ENCODE results near the gene C9orf85. TPM values are rescaled to one million over a fixed set of nuclear protein-coding genes. Genes with fewer than 3 reads are reported as not detected.
"Not testable (repeated sequence)": the region's sequence is repeated elsewhere in the genome, so short reads cannot be mapped to it uniquely, and the experiment has no call there.

Gene C9orf85
- total and polyA plus RNA-seq, 2 experiments from 2014 or later: 12.2 to 20.3 TPM

DNA sequence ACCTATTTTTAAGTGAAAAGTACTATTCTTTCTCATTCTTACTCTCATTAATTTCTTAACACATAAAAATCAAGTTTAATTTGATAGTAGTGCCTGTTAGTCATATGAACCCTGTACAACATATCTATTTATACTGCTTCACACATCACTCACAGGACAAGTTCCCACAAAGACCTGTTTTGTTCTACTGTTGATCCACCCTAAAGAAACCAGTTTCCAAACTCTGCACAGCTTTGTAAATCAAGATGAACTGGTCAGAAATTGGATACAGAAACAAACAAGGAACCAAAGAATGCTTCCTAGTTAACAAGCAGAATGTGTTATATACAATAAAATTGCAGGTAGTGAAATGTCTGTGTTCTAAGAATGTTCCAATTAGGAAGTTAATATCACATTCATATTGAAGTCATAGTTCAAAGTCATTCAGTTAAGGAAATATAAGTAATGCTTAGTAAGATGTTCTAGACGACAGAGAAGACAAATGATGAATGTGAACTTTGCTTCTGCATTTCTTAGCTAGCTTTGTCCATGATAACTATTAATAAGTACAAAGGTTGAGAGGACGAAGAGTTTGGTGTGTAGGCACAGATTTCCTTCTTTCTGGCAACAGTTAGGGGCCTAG is 33.4 kb downstream of the C9orf85 start:
- WGBS (ENCODE audit: low lambda C conversion rate, missing lambda C conversion rate): 61% methylated on average over 2 of the region's 2 CpGs
- Histone ChIP-seq H3K36me3 (replicated peaks; ENCODE audit: insufficient read depth, low read depth) (no peaks in the 10 kb centered on the region), H2AFZ (no peak overlapping the region), H3K4me1 (ENCODE audit: insufficient read depth) (peaks cover 12% of the 10 kb centered on the region), H4K20me1 (ENCODE audit: insufficient read depth, poor library complexity, severe bottlenecking) (no peaks in the 10 kb centered on the region), H3K27me3 (no peaks in the 10 kb centered on the region), H3K27ac (peak overlapping the region; percentile 45), H3K9me2 (replicated peaks; ENCODE audit: insufficient read depth) (no peaks in the 10 kb centered on the region), H3K4me3 (no peak overlapping the region), H3K9me3 (ENCODE audit: low read depth) (no peaks in the 10 kb centered on the region), H3K4me2 (peak overlapping the region; percentile 19), H3K79me2 (peaks cover 35% of the 10 kb centered on the region)
- TF ChIP-seq, protein P1, sequence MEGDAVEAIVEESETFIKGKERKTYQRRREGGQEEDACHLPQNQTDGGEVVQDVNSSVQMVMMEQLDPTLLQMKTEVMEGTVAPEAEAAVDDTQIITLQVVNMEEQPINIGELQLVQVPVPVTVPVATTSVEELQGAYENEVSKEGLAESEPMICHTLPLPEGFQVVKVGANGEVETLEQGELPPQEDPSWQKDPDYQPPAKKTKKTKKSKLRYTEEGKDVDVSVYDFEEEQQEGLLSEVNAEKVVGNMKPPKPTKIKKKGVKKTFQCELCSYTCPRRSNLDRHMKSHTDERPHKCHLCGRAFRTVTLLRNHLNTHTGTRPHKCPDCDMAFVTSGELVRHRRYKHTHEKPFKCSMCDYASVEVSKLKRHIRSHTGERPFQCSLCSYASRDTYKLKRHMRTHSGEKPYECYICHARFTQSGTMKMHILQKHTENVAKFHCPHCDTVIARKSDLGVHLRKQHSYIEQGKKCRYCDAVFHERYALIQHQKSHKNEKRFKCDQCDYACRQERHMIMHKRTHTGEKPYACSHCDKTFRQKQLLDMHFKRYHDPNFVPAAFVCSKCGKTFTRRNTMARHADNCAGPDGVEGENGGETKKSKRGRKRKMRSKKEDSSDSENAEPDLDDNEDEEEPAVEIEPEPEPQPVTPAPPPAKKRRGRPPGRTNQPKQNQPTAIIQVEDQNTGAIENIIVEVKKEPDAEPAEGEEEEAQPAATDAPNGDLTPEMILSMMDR (IDR thresholded peaks at IDR 0.05; ENCODE audit: poor library complexity): no peak
- no peak for TF ChIP-seq EZH2phosphoT487 (IDR thresholded peaks at IDR 0.05; ENCODE audit: low read depth, severe bottlenecking, unreplicated experiment)
- no peak for TF ChIP-seq EZH2 (IDR thresholded peaks at IDR 0.05; ENCODE audit: borderline replicate concordance)
- no peak for DNase-seq (ENCODE audit: low spot score)

DNA sequence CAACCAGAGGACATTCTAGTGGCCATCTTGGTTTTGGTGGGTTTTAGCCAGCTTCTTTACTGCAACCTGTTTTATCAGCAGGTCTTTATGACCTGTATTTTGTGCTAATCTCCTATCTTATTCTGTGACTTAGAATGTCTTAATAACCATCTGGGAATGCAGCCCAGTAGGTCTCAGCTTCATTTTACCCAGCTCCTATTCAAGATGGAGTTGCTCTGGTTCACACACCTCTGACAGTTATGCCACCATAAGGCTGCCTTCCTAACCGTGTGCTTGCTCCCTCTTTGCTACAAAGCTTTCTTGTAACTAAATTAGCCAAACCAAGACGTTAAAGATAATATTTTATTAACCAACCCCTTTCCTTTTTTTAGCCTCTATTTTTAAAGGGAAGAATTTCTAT is 43.2 kb downstream of the C9orf85 start:
- H3K36me3 ChIP-seq (replicated peaks; ENCODE audit: insufficient read depth, low read depth); H4K20me1 ChIP-seq (ENCODE audit: insufficient read depth, poor library complexity, severe bottlenecking); H3K4me1 ChIP-seq (ENCODE audit: insufficient read depth); H3K4me3 ChIP-seq; H3K9me3 ChIP-seq (ENCODE audit: low read depth); H2AFZ ChIP-seq; DNase-seq (ENCODE audit: low spot score); H3K27me3 ChIP-seq; H3K9me2 ChIP-seq (replicated peaks; ENCODE audit: insufficient read depth); H3K4me2 ChIP-seq; H3K27ac ChIP-seq; H3K79me2 ChIP-seq: not testable (repeated sequence)
- 92% methylated on average over 2 of the region's 2 CpGs for WGBS (ENCODE audit: low lambda C conversion rate, missing lambda C conversion rate)

DNA sequence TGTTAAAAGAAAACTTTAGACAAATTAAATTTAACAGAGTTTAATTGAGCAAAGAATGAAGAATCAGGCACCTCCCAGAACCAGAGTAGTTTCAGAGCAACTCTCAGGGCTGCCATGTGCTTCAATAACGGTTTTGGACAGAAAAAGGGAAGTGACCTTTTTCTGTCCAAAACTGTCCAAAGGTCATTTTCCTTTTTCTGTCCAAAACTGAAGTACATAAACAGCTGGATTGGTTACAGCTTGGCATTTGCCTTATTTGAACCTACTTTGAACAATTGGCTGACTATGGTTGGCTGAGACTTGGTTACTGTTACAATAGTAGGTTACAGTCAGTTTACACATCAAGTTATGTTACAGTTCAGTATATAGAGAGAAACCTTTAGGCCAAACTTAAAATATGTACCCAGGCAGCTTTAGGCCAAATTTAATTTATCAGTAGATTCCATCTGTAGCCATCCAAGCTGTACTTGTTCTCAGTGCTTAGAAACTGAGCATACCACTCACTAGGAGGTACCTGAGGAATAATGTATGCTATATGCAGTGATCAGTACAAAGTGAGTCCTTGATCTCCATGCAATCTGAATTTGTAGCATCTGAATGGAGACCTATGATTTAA is 44.0 kb downstream of the C9orf85 start:
- TF ChIP-seq EZH2phosphoT487 (IDR thresholded peaks at IDR 0.05; ENCODE audit: low read depth, severe bottlenecking, unreplicated experiment): no peak
- TF ChIP-seq, protein P1 (IDR thresholded peaks at IDR 0.05; ENCODE audit: poor library complexity): no peak
- WGBS (ENCODE audit: low lambda C conversion rate, missing lambda C conversion rate): 87% methylated on average over 1 of the region's 1 CpG

DNA sequence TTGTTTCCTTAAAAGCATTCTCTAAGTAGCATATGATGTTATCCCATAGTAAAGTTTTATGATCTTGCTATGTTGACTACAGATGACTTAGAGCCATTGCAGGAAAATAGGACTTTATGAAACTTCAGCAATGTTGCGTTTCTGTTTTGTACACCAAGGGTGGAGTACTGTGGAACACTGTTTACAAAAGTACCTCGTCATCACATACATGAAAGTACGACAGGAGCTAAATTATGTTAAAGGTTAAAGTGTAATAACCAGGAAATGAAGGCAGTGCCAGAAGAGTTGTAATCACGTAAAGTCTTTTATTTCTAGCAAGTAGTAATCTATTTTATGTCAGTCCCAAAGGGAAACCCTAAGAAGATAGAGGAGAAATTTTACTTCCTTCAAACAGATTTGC is 50.9 kb downstream of the C9orf85 start:
- Histone ChIP-seq H3K27me3 (no peaks in the 10 kb centered on the region), H3K9me2 (replicated peaks; ENCODE audit: insufficient read depth) (no peaks in the 10 kb centered on the region), H3K4me2 (no peak overlapping the region), H2AFZ (no peak overlapping the region), H3K36me3 (replicated peaks; ENCODE audit: insufficient read depth, low read depth) (no peaks in the 10 kb centered on the region), H4K20me1 (ENCODE audit: insufficient read depth, poor library complexity, severe bottlenecking) (no peaks in the 10 kb centered on the region), H3K27ac (peak overlapping the region; percentile 87), H3K4me1 (ENCODE audit: insufficient read depth) (peaks cover 4% of the 10 kb centered on the region), H3K79me2 (no peaks in the 10 kb centered on the region), H3K9me3 (ENCODE audit: low read depth) (no peaks in the 10 kb centered on the region), H3K4me3 (no peak overlapping the region)
- 70% methylated on average over 4 of the region's 4 CpGs for WGBS (ENCODE audit: low lambda C conversion rate, missing lambda C conversion rate)
- peak; percentile 37 for DNase-seq (ENCODE audit: low spot score)
- TF ChIP-seq EZH2 (IDR thresholded peaks at IDR 0.05; ENCODE audit: borderline replicate concordance): no peak
- TF ChIP-seq EZH2phosphoT487 (IDR thresholded peaks at IDR 0.05; ENCODE audit: low read depth, severe bottlenecking, unreplicated experiment): no peak
- TF ChIP-seq, protein P1 (IDR thresholded peaks at IDR 0.05; ENCODE audit: poor library complexity): no peak

More for the DNA sequence above, 44.0 kb downstream of the C9orf85 start:
- H3K9me3 ChIP-seq (ENCODE audit: low read depth): no peaks in the 10 kb centered on the region
- no peak for DNase-seq (ENCODE audit: low spot score)
- no peaks in the 10 kb centered on the region for H3K79me2 ChIP-seq
- no peaks in the 10 kb centered on the region for H4K20me1 ChIP-seq (ENCODE audit: insufficient read depth, poor library complexity, severe bottlenecking)
- H3K4me3 ChIP-seq: no peak overlapping the region
- H3K27me3 ChIP-seq: no peaks in the 10 kb centered on the region
- H3K4me2 ChIP-seq: no peak overlapping the region
- H2AFZ ChIP-seq: no peak overlapping the region
- no peak overlapping the region for H3K27ac ChIP-seq
- no peaks in the 10 kb centered on the region for H3K4me1 ChIP-seq (ENCODE audit: insufficient read depth)
- H3K36me3 ChIP-seq (replicated peaks; ENCODE audit: insufficient read depth, low read depth): no peaks in the 10 kb centered on the region
- H3K9me2 ChIP-seq (replicated peaks; ENCODE audit: insufficient read depth): no peaks in the 10 kb centered on the region

DNA sequence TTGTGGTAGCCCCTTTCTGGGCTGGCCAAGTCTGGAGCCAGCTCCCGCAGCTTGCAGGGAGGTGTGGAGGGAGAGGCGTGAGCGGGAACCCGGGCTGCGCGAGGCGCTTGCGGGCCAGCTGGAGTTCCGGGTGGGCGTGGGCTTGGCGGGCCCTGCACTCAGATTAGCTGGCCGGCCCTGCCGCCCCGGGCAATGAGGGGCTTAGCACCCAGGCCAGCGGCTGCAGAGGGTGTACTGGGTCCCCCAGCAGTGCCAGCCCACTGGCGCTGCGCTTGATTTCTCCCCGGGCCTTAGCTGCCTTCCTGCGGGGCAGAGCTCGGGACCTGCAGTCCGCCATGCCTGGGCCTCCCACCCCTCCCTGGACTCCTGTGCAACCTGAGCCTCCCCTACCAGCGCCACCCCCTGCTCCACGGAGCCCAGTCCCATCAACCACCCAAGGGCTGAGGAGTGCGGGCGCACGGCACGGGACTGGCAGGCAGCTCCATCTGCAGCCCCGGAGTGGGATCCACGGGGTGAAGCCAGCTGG is 52.1 kb downstream of the C9orf85 start:
- H4K20me1 ChIP-seq (ENCODE audit: insufficient read depth, poor library complexity, severe bottlenecking); DNase-seq (ENCODE audit: low spot score); H3K36me3 ChIP-seq (replicated peaks; ENCODE audit: insufficient read depth, low read depth); H3K4me2 ChIP-seq; H2AFZ ChIP-seq; H3K27me3 ChIP-seq; H3K27ac ChIP-seq; H3K4me3 ChIP-seq; H3K9me3 ChIP-seq (ENCODE audit: low read depth); H3K79me2 ChIP-seq; H3K9me2 ChIP-seq (replicated peaks; ENCODE audit: insufficient read depth); H3K4me1 ChIP-seq (ENCODE audit: insufficient read depth): not testable (repeated sequence)
- WGBS (ENCODE audit: low lambda C conversion rate, missing lambda C conversion rate): 94% methylated on average over 24 of the region's 29 CpGs
